H1 (cell line): ENCODE data around the gene GJB4. TPM values are rescaled to one million over a fixed set of nuclear protein-coding genes. Genes with fewer than 3 reads are reported as not detected.

Source experiments
- CBX5 ChIP-seq: fragments of 300-800, 300-1000 bp; sonication (generic); IDR thresholded peaks from 2 replicates; pipeline ENCODE4 v1.7.1; 2016; ENCODE audit warnings: antibody characterized with exemption, low read length, low read depth
- CBX8 ChIP-seq: fragments of 300-800, 300-1000 bp; sonication (generic); IDR thresholded peaks from 2 replicates; pipeline ENCODE4 v1.7.1; 2016; ENCODE audit warnings: low read depth, low read length, borderline replicate concordance
- CTCF ChIP-seq, 3 experiments: IDR thresholded peaks; 1 replicate in 2 of 3; 2 replicates in 1 of 3; pipeline versions ENCODE4 v1.5.1 to v1.6.1; 2011; ENCODE audit warnings: low read length in 3 of 3, mild to moderate bottlenecking in 3 of 3, inconsistent platforms in 2 of 3, low read depth in 1 of 3, moderate library complexity in 1 of 3; ENCODE audit not compliant: insufficient read depth in 1 of 3; ENCODE audit errors: control extremely low read depth in 1 of 3
- EZH2 ChIP-seq: fragments of 200-600 bp; sonication (generic); IDR thresholded peaks from 2 replicates; pipeline ENCODE4 v1.7.1; 2012; ENCODE audit warnings: low read depth, mild to moderate bottlenecking, moderate library complexity, low read length, inconsistent platforms; ENCODE audit not compliant: severe bottlenecking
- NRF1 ChIP-seq: IDR thresholded peaks from 2 replicates; pipeline ENCODE4 v1.6.1; 2011; ENCODE audit warnings: mild to moderate bottlenecking, low read depth, low read length, improper control_type of control experiment
- RFX5 ChIP-seq: IDR thresholded peaks from 2 replicates; pipeline ENCODE4 v1.6.1; 2011; ENCODE audit warnings: low read depth, low read length, improper control_type of control experiment, borderline replicate concordance
- SIN3A ChIP-seq, 2 experiments: IDR thresholded peaks in 1 of 2; conservative IDR thresholded peaks in 1 of 2; 2 replicates each; pipeline ENCODE4 v1.6.1; 2011 to 2012; ENCODE audit warnings: low read length in 2 of 2, improper control_type of control experiment in 1 of 2, low read depth in 1 of 2, mild to moderate bottlenecking in 1 of 2
- SRF ChIP-seq: IDR thresholded peaks from 2 replicates; pipeline ENCODE4 v1.6.1; 2011; ENCODE audit warnings: mild to moderate bottlenecking, low read depth, low read length, moderate library complexity
- polyA plus RNA-seq, 7 experiments: library from polyadenylated mRNA; depleted of rRNA in 3 of 7; stranded (reverse) in 5 of 7; unstranded in 2 of 7; fragments of >200 nt in 5 of 7; fragments of 200-250 nt in 2 of 7; gene quantifications; 1 replicate in 5 of 7; 2 replicates in 1 of 7; 4 replicates in 1 of 7; pipeline versions ENCODE4 v1.2.1 to v1.2.3, GENCODE V29; 2011 to 2013; ENCODE audit warnings: missing spikeins in 2 of 7, mixed read lengths in 2 of 7
- total RNA-seq: library from RNA; stranded (reverse); fragmentation: NEBNext Ultra II Directional; extraction: Animal tissue kit (Norgen Biotek cat#: 25700); gene quantifications from 2 replicates; pipeline ENCODE4 v1.2.1, GENCODE V29; 2021
- TF ChIP-seq, protein P1 (sequence below): fragments of 300-600 bp; sonication (generic); IDR thresholded peaks from 2 replicates; pipeline ENCODE4 v1.7.1; 2012; ENCODE audit warnings: low read length, moderate library complexity, mild to moderate bottlenecking, inconsistent platforms; ENCODE audit not compliant: insufficient replicate concordance

The GJB4 gene
- total and polyA plus RNA-seq, 2 of the 8 experiments (the other 6 are each of a cell fraction or from before 2014, with no cell fraction given) = 0.20 to 0.41 TPM

- TF ChIP-seq, protein P1, sequence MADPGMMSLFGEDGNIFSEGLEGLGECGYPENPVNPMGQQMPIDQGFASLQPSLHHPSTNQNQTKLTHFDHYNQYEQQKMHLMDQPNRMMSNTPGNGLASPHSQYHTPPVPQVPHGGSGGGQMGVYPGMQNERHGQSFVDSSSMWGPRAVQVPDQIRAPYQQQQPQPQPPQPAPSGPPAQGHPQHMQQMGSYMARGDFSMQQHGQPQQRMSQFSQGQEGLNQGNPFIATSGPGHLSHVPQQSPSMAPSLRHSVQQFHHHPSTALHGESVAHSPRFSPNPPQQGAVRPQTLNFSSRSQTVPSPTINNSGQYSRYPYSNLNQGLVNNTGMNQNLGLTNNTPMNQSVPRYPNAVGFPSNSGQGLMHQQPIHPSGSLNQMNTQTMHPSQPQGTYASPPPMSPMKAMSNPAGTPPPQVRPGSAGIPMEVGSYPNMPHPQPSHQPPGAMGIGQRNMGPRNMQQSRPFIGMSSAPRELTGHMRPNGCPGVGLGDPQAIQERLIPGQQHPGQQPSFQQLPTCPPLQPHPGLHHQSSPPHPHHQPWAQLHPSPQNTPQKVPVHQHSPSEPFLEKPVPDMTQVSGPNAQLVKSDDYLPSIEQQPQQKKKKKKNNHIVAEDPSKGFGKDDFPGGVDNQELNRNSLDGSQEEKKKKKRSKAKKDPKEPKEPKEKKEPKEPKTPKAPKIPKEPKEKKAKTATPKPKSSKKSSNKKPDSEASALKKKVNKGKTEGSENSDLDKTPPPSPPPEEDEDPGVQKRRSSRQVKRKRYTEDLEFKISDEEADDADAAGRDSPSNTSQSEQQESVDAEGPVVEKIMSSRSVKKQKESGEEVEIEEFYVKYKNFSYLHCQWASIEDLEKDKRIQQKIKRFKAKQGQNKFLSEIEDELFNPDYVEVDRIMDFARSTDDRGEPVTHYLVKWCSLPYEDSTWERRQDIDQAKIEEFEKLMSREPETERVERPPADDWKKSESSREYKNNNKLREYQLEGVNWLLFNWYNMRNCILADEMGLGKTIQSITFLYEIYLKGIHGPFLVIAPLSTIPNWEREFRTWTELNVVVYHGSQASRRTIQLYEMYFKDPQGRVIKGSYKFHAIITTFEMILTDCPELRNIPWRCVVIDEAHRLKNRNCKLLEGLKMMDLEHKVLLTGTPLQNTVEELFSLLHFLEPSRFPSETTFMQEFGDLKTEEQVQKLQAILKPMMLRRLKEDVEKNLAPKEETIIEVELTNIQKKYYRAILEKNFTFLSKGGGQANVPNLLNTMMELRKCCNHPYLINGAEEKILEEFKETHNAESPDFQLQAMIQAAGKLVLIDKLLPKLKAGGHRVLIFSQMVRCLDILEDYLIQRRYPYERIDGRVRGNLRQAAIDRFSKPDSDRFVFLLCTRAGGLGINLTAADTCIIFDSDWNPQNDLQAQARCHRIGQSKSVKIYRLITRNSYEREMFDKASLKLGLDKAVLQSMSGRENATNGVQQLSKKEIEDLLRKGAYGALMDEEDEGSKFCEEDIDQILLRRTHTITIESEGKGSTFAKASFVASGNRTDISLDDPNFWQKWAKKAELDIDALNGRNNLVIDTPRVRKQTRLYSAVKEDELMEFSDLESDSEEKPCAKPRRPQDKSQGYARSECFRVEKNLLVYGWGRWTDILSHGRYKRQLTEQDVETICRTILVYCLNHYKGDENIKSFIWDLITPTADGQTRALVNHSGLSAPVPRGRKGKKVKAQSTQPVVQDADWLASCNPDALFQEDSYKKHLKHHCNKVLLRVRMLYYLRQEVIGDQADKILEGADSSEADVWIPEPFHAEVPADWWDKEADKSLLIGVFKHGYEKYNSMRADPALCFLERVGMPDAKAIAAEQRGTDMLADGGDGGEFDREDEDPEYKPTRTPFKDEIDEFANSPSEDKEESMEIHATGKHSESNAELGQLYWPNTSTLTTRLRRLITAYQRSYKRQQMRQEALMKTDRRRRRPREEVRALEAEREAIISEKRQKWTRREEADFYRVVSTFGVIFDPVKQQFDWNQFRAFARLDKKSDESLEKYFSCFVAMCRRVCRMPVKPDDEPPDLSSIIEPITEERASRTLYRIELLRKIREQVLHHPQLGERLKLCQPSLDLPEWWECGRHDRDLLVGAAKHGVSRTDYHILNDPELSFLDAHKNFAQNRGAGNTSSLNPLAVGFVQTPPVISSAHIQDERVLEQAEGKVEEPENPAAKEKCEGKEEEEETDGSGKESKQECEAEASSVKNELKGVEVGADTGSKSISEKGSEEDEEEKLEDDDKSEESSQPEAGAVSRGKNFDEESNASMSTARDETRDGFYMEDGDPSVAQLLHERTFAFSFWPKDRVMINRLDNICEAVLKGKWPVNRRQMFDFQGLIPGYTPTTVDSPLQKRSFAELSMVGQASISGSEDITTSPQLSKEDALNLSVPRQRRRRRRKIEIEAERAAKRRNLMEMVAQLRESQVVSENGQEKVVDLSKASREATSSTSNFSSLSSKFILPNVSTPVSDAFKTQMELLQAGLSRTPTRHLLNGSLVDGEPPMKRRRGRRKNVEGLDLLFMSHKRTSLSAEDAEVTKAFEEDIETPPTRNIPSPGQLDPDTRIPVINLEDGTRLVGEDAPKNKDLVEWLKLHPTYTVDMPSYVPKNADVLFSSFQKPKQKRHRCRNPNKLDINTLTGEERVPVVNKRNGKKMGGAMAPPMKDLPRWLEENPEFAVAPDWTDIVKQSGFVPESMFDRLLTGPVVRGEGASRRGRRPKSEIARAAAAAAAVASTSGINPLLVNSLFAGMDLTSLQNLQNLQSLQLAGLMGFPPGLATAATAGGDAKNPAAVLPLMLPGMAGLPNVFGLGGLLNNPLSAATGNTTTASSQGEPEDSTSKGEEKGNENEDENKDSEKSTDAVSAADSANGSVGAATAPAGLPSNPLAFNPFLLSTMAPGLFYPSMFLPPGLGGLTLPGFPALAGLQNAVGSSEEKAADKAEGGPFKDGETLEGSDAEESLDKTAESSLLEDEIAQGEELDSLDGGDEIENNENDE = no peak
- no peak for TF ChIP-seq CTCF (IDR thresholded peaks at IDR 0.05; ENCODE audit: control extremely low read depth in 1 of 3, insufficient read depth in 1 of 3, low read depth in 1 of 3, low read length in 3 of 3)
- no peak for TF ChIP-seq EZH2
- TF ChIP-seq CBX8 = no peak
- no peak for TF ChIP-seq SIN3A (conservative IDR thresholded peaks at IDR 0.05 in 1 of 2, IDR thresholded peaks at IDR 0.05 in 1 of 2; ENCODE audit: low read depth in 1 of 2, low read length in 2 of 2)
- TF ChIP-seq SRF = no peak
- no peak for TF ChIP-seq NRF1
- TF ChIP-seq CBX5 = no peak
- TF ChIP-seq RFX5 = no peak
Observed at GRCh38 chr1:34790985-34791384, 31.4 kb downstream of the GJB4 start (continued).
